NK-92 treated with Interleukin-12 subunit alpha and Interleukin-12 subunit beta, amount 100 ng/mL, for 24 hours (cell line): Measurements from ENCODE around the gene SPATS2L.

Source experiments
- DNase-seq: peaks from one replicate; lab custom pipeline; 2025; lab: John Stamatoyannopoulos, UW

Gene SPATS2L

DNA sequence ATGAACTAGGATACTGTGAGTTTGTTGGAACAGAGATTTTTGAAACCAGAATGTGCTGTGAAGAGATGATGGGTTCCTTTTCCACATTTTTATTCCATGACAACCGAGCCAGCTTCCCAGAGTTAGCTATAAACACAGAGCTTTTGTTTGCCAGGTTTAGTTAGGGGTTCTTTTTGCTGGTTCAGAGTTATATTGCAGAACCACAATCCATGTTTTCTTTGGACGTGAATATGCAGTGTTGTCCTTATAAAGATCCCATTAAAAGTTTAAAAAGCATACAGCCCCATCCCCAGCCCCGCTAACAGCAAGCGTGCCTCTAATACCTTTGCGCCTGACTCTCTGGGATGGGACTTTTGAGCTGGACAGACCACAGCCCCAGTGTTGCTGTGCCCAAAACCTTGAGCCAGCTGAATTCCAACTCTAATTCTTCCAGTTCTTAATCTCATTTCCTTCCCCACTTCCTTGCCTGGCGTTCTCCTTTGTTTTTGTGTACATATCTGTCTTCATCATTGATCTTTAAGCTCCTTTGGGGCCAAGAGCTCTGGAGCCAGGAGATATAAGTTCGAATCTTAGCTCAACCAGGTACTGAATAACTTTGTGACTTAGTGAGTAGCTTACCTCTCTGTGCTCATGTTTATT, 72.3 kb downstream of the SPATS2L start:
- DNase-seq: no peak

DNA sequence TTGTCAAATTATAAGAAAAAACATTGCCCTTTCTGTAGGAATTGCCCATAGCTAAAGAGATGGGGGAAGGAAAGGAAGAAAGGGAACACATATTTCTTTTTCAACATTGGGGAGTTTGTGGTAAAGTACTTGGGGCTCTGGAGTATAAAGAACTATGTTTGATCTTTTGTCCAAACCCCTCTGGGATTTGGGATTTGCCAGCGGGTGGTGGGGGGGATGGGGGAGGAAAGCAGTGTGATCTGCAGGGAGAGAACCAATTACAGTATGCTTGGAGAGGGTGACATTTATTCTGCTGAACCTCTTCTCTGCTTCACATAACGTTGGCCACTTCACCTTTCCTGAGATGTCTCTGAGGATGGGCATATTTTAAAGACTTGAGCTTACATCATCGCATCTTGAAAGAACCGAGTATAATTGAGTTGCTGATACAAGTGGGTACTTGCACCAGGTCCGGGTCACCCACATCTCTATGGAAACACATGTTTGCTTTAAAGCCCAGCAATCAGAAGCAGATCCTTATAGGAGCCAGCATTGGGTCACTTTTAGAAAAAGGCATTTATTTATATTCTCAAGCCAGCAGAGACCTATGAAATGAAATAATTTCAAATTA, 73.1 kb downstream of the SPATS2L start:
- no peak for DNase-seq

DNA sequence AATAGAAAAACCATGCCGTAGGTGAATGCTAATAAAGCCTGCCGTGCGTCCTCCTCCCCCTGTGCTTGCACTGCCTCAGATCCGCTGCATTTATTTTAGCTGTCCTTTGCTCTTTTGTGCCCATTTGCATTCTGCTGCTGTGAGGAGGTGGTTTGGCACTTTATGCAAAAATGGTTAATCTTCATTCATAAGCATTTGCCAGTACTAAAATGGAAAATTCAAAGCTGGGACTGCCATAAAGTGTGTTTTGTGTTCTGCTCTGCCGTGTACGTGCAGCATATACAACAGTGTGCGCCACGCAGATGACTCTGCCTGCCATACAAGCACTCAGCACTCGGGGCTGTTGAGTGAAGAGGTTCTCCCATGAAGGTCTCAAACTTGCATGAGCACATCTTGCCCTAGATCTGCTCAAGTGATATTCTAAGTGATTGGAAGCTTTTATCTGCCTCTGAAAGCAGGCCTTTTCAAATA, 73.6 kb downstream of the SPATS2L start:
- DNase-seq: no peak

- DNase-seq: no peak
These were observed 74.5 kb downstream of the SPATS2L start for GRCh38 chr2:200380833-200381542.

DNA sequence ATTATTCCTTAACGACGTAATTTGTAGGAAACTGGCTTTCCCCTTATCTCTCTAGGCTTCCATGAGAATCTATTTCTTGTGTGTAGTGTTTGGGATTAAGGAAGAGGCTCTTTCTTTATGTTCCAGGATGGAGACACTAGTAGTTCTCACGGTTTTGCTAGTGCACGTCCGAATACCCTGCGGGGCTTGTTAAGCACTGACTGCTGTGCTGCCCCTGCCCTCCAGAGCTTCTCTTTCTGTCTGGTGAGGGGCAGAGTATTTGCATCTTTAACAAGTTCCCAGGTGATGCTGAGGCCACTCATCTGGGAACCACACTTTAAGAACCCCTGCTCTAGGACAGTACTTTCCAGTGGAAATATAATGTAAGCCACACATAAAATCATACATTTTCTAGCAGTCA, 76.4 kb downstream of the SPATS2L start:
- no peak for DNase-seq

DNA sequence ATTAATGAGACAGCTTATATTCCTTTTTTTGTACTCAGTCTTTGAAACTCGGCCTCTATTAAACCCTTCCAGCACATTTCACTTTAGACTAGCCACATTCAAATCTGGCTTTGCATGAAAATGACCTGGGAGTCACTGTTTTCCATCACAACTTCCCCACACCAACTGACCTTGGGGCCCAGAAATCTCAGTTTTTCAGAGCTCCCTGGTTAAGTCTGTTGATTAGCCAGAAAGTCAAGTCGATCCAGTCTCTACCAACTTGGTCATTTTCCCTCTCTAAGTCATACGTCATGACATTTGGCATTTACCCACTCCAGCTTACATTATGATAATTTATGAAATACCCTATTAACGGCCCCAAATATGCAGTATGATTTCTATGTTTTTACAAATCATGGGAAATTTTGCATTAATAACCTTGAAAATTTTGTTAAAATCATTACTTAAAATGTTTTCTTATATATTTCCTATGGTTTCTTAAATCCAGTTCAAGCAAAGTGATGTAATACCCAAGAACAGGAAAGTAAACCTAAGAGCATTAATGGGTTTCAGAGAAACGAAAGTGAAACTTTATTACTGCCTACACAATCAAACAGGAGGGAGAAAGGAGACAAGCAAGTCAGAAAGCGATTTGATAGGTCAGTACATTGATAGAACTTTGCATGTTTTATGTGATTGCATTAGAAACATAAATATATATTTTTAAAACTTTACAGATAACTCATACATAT, 77.1 kb downstream of the SPATS2L start:
- no peak for DNase-seq

DNA sequence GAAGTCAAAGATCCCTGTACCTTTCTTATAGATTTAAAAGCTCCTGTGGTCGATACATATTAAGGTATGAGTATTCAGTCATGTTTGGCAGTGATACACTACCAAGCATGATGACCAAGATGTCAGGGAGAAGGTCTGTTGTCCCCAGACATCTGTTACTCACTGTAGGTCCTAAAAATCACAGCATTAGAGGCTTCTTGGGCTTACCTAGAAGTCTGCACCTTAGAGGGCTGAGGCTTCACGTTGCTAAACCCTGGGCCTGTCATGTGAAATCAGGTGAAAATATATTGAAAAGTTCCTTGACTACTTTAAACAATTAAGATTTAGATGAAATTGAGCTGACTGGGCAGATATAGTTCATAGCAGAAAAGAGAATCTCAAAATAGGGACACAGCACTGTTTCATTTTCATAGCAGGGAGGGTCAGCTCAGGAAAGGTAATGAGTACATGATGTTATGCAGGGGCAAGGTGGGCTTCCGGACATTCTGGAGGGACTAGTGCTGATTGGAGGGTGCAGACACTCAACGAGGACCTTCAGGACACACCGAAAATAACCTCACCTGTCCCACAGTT, 78.7 kb downstream of the SPATS2L start:
- DNase-seq: no peak

DNA sequence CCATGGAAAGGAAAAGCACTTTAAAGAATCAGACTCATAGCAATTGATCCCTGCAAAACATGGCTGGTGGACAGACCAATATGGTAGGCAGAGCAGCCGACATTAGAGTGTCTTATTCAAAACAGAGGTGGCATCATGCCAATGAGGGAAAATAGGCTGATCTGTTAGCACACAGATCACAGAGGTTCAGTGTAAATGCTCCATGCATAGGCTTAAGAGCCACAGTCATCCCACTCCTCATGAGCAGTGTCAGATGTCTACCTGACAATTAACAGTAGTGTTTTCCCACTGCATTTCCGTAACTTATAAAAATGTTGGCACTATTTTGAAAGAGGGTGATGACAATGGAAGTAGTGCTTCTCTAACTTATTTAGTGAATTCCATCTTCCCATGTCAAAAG, 86.7 kb downstream of the SPATS2L start:
- no peak for DNase-seq

- DNase-seq: no peak
These were observed 87.6 kb downstream of the SPATS2L start for GRCh38 chr2:200394045-200394444.

GRCh38 chr2:200396781-200397242, 90.3 kb downstream of the SPATS2L start:
- no peak for DNase-seq

- DNase-seq: no peak
These were observed 91.3 kb downstream of the SPATS2L start for GRCh38 chr2:200397785-200398184.

DNA sequence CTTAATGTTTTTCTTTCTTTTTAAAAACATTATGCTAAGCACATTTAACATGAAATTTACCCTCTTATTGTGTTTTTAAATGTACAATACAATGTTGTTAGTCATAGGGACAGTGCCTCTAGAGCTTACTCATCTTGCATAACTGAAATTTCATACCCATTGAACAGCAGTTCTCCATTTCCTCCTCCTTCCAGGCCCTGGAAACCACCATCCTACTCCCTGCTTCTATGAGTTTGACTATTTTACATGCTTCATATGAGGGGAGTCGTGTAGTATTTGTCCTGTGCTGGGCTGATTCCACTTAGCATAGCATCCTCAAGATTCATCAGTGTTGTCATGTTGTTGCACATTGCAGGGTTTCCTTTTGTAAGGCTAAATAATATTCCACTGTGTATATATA, 92.6 kb downstream of the SPATS2L start:
- DNase-seq: no peak

GRCh38 chr2:200399636-200400035, 93.1 kb downstream of the SPATS2L start:
- no peak for DNase-seq

DNA sequence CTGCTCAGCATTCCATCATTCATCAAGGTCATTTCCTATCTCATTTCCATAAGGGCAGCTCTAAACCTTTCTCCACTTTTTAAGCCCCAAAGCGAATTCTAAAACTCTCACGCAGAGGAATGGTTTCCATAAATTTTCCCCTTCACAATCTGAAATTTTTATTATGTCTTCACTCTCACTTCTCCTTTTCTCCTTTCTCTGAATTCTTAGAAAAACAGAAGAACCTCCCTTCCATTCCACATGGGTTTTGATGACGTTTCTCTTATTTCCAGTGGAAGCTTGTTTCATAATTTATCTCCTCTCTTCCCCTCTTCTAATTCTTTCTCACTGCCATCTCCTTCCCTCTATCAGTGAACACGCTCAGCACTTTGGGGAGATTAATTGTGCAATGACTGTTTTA, 97.3 kb downstream of the SPATS2L start:
- no peak for DNase-seq

GRCh38 chr2:200404615-200405014, 98.1 kb downstream of the SPATS2L start:
- no peak for DNase-seq

DNA sequence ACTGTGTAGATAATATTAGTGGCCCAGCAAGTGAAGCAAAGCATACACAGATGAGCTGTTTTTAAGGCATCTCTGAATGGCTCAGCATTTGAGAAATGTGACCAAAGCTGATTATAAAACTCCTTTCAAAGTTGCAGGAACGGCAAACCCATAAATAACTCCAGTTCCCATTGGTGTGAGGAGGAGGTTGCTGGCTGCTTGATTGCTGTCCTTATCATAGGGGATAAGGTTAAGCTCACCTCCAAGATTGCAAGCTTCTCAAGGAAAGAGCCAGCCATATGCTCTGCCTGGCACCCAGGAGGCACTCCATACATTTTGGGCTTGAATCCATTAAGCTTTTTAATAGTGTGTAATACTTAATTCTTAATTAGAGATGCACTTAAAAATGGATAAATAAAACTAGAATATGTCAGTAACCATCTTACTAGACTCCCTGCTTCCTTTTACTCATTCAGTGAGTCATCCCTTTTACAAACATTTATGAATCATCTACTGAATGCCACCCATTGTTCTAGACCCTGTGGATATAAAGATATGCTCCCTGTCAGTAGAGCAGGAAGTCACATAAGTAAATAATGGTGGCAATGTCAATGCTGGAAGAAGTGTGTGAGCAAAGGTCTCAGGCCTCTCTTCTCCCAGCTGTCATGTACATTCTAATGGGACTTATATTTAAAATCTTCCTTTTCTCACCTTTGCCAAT, 99.3 kb downstream of the SPATS2L start:
- DNase-seq: no peak

- DNase-seq: no peak
These were observed 99.9 kb downstream of the SPATS2L start for GRCh38 chr2:200406379-200406778.

DNA sequence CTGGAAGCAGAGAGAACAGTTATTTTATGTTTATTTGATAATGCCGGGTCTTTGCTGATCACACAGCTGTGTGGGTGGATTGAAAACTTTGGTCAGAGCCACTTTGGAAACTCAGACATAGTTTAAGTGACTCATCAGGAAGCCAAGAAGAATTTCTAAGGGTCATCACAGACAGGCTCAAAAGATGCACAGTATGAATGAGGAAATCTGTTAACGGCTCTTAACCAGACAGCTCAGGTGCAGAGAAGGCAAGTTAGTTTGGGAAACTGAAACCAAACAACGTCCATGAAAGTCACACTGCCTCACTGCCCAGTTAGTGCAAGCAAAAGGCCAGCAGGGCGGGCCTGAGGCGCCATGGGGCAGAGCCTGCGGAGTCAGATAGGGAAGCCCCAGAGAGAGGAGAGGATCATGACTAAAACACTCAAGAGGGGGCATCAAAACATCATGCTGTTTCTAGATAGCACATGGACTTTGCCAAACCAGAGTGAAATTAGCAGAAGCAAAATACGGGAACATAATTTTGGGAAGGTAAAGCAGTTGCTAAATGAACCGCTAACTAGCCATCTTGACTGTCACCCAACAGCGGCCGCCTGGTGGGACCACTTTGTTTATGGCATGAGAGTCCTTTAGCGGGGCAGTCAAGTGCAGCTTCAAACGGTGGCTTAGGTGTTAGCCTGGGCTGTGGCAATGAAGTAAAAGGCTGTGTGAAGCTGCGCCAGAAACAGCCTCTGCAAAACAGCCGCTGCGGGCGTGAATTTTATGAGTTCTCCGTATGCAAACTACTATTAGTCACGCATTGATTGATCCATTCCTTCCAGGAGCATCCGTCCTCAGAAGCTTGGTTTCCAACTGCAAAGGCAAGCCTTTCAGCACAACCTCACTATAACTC, 102.2 kb downstream of the SPATS2L start:
- DNase-seq: no peak

GRCh38 chr2:200411831-200412230, 105.3 kb downstream of the SPATS2L start:
- no peak for DNase-seq

- no peak for DNase-seq
These were observed 107.9 kb downstream of the SPATS2L start for GRCh38 chr2:200414367-200414766.

- DNase-seq: no peak
These were observed 109.0 kb downstream of the SPATS2L start for GRCh38 chr2:200415455-200415854.
